ENCODE results near the gene MTOR. TPM values are rescaled to one million over a fixed set of nuclear protein-coding genes. Genes with fewer than 3 reads are reported as not detected.

Gene MTOR
- total RNA-seq, 1 donor from 2014 or later = 55.8 TPM

- Histone ChIP-seq H3K27ac (no peak overlapping the region), H3K36me3 (no peaks in the 10 kb centered on the region), H3K4me2 (no peak overlapping the region)
Measured at GRCh38 chr1:11134251-11134897, 128.0 kb downstream of the MTOR start.

GRCh38 chr1:11132563-11133293 is 129.6 kb downstream of the MTOR start:
- H3F3A ChIP-seq (ENCODE audit: low read depth) = no peaks in the 10 kb centered on the region
- H3K27ac Mint-ChIP-seq = no peak overlapping the region
- H3K4me3 Mint-ChIP-seq = no peak overlapping the region
- DNase-seq (ENCODE audit: low spot score) = peak; percentile 2
- H3K9ac ChIP-seq = no peak overlapping the region
- no peaks in the 10 kb centered on the region for H3K79me2 ChIP-seq (ENCODE audit: low read depth)
- H3K4me1 ChIP-seq = no peaks in the 10 kb centered on the region
- H3K9me3 ChIP-seq (ENCODE audit: low read depth) = no peaks in the 10 kb centered on the region
- TF ChIP-seq EZH2 (IDR thresholded peaks at IDR 0.05) (no peak), CTCF (IDR thresholded peaks at IDR 0.05) (no peak), EZH2phosphoT487 (IDR thresholded peaks at IDR 0.05) (no peak)
- H3K4me2 ChIP-seq = no peak overlapping the region
- H3K27me3 Mint-ChIP-seq (ENCODE audit: insufficient read depth, low read depth) = peaks cover 2% of the 10 kb centered on the region
- no peaks in the 10 kb centered on the region for H3K27me3 ChIP-seq
- H3K36me3 Mint-ChIP-seq = peaks cover 15% of the 10 kb centered on the region
- H3K4me3 ChIP-seq = no peak overlapping the region
- no peaks in the 10 kb centered on the region for H3K36me3 ChIP-seq
- H3K9me3 Mint-ChIP-seq = no peaks in the 10 kb centered on the region
- no peaks in the 10 kb centered on the region for H4K20me1 ChIP-seq (ENCODE audit: low read depth)
- no peak overlapping the region for H2AFZ ChIP-seq (replicated peaks)
- no peak overlapping the region for H3K27ac ChIP-seq
- H3K4me1 Mint-ChIP-seq = no peaks in the 10 kb centered on the region

More at GRCh38 chr1:11134251-11134897, 128.0 kb downstream of the MTOR start:
- Histone ChIP-seq H3K9ac (no peak overlapping the region), H3K4me1 (no peaks in the 10 kb centered on the region), H4K20me1 (ENCODE audit: low read depth) (no peaks in the 10 kb centered on the region), H3F3A (ENCODE audit: low read depth) (no peaks in the 10 kb centered on the region), H3K27me3 (no peaks in the 10 kb centered on the region), H2AFZ (replicated peaks) (no peak overlapping the region), H3K9me3 (ENCODE audit: low read depth) (no peaks in the 10 kb centered on the region), H3K4me3 (no peak overlapping the region), H3K79me2 (ENCODE audit: low read depth) (no peaks in the 10 kb centered on the region)
- H3K36me3 Mint-ChIP-seq = peaks cover 19% of the 10 kb centered on the region
- H3K4me3 Mint-ChIP-seq = no peak overlapping the region
- H3K4me1 Mint-ChIP-seq = no peaks in the 10 kb centered on the region
- TF ChIP-seq CTCF (IDR thresholded peaks at IDR 0.05) (no peak), EZH2phosphoT487 (IDR thresholded peaks at IDR 0.05) (no peak), EZH2 (IDR thresholded peaks at IDR 0.05) (no peak)
- no peak for DNase-seq (ENCODE audit: low spot score)
- H3K9me3 Mint-ChIP-seq = no peaks in the 10 kb centered on the region
- H3K27me3 Mint-ChIP-seq (ENCODE audit: insufficient read depth, low read depth) = peaks cover 1% of the 10 kb centered on the region
- H3K27ac Mint-ChIP-seq = no peak overlapping the region

- peaks cover 20% of the 10 kb centered on the region for H3K36me3 Mint-ChIP-seq
- H3K4me3 Mint-ChIP-seq = no peak overlapping the region
- no peak overlapping the region for H3K27ac ChIP-seq
- no peaks in the 10 kb centered on the region for H3K27me3 ChIP-seq
- H3K27me3 Mint-ChIP-seq (ENCODE audit: insufficient read depth, low read depth) = peaks cover 2% of the 10 kb centered on the region
- no peak overlapping the region for H3K4me2 ChIP-seq
- DNase-seq (ENCODE audit: low spot score) = no peak
- H3K4me1 ChIP-seq = no peaks in the 10 kb centered on the region
- H3K9me3 Mint-ChIP-seq = no peaks in the 10 kb centered on the region
- H3K36me3 ChIP-seq = no peaks in the 10 kb centered on the region
- H3K27ac Mint-ChIP-seq = no peak overlapping the region
- H3F3A ChIP-seq (ENCODE audit: low read depth) = no peaks in the 10 kb centered on the region
- no peaks in the 10 kb centered on the region for H3K9me3 ChIP-seq (ENCODE audit: low read depth)
- no peaks in the 10 kb centered on the region for H3K4me1 Mint-ChIP-seq
- no peak overlapping the region for H2AFZ ChIP-seq (replicated peaks)
- H4K20me1 ChIP-seq (ENCODE audit: low read depth) = no peaks in the 10 kb centered on the region
- TF ChIP-seq CTCF (IDR thresholded peaks at IDR 0.05) (no peak), EZH2 (IDR thresholded peaks at IDR 0.05) (no peak), EZH2phosphoT487 (IDR thresholded peaks at IDR 0.05) (no peak)
- no peak overlapping the region for H3K9ac ChIP-seq
- no peak overlapping the region for H3K4me3 ChIP-seq
- H3K79me2 ChIP-seq (ENCODE audit: low read depth) = no peaks in the 10 kb centered on the region
Measured at GRCh38 chr1:11131816-11132215, 130.5 kb downstream of the MTOR start.

Data from neural progenitor cell (in vitro differentiated cells).